Epithelial cell of prostate (primary cell): ENCODE results near the gene CD14.
"Not testable (repeated sequence)": the region's sequence is repeated elsewhere in the genome, so short reads cannot be mapped to it uniquely, and the experiment has no call there.

Experiments used
- DNase-seq: peaks from one replicate; pipeline ENCODE4 v3.0.0-alpha.2; 2011; ENCODE audit warnings: low read depth, low spot score
- H3K27ac ChIP-seq: fragments of 450-650 bp; 2 replicates; pipeline ENCODE4 v1.5.1; 2017; ENCODE audit warnings: mild to moderate bottlenecking

CD14 gene

GRCh38 chr5:140598836-140599235, 34.1 kb downstream of the CD14 start:
- no peak overlapping the region for H3K27ac ChIP-seq
- DNase-seq: no peak

- H3K27ac ChIP-seq: no peak overlapping the region
- no peak for DNase-seq
Observed at GRCh38 chr5:140596321-140596741, 36.6 kb downstream of the CD14 start.

GRCh38 chr5:140595538-140596300, 37.3 kb downstream of the CD14 start:
- peak overlapping the region; percentile 13 for H3K27ac ChIP-seq

GRCh38 chr5:140594169-140594568, 38.8 kb downstream of the CD14 start:
- DNase-seq: no peak
- H3K27ac ChIP-seq: no peak overlapping the region

More at GRCh38 chr5:140595538-140596300, 37.3 kb downstream of the CD14 start:
- DNase-seq: no peak

- peak overlapping the region; percentile 36 for H3K27ac ChIP-seq
- DNase-seq: not testable (repeated sequence)
Observed at GRCh38 chr5:140593070-140593469, 39.9 kb downstream of the CD14 start.

GRCh38 chr5:140591747-140592372, 41.1 kb downstream of the CD14 start:
- peak overlapping the region; percentile 35 for H3K27ac ChIP-seq
- no peak for DNase-seq

GRCh38 chr5:140590861-140591260, 42.1 kb downstream of the CD14 start:
- H3K27ac ChIP-seq: peak overlapping the region; percentile 5
- DNase-seq: no peak

GRCh38 chr5:140588311-140589070, 44.5 kb downstream of the CD14 start:
- no peak for DNase-seq
- no peak overlapping the region for H3K27ac ChIP-seq

- no peak overlapping the region for H3K27ac ChIP-seq
- DNase-seq: no peak
Observed at GRCh38 chr5:140587495-140587894, 45.5 kb downstream of the CD14 start.
